Ectodermal cell (in vitro differentiated cells): ENCODE results near the gene MPP7.

Experiments
- H3K27ac ChIP-seq: 2 replicates; pipeline ENCODE4 v1.7.0; 2013; ENCODE audit warnings: mild to moderate bottlenecking, low read depth, low read length; ENCODE audit not compliant: insufficient read depth, poor library complexity, severe bottlenecking
- H3K27me3 ChIP-seq: 2 replicates; pipeline ENCODE4 v1.7.0; 2013; ENCODE audit warnings: mild to moderate bottlenecking, low read length; ENCODE audit not compliant: insufficient read depth, control insufficient read depth, poor library complexity, severe bottlenecking
- H3K36me3 ChIP-seq: one replicate; pipeline ENCODE4 v1.7.0; 2013; ENCODE audit warnings: low read length; ENCODE audit not compliant: control insufficient read depth, insufficient read depth
- H3K4me1 ChIP-seq: one replicate; pipeline ENCODE4 v1.7.0; 2013; ENCODE audit warnings: low read length; ENCODE audit not compliant: control insufficient read depth, insufficient read depth
- H3K4me3 ChIP-seq: 2 replicates; pipeline ENCODE4 v1.7.0; 2013; ENCODE audit warnings: low read depth, low read length, control low read depth; ENCODE audit not compliant: insufficient read depth
- H3K9me3 ChIP-seq: 2 replicates; pipeline ENCODE4 v1.7.0; 2013; ENCODE audit warnings: mild to moderate bottlenecking, low read length, moderate library complexity; ENCODE audit not compliant: control insufficient read depth
- WGBS, 2 experiments: methylation state at CpG; one replicate each; pipeline ENCODE4 v1.1.7; 2013; ENCODE audit warnings: missing lambda C conversion rate in 2 of 2; 5-methylcytosine and 5-hydroxymethylcytosine counted together

MPP7 gene

GRCh38 chr10:28253169-28253785 lies 49.6 kb downstream of the MPP7 start:
- no peak overlapping the region for H3K4me3 ChIP-seq
- no peaks in the 10 kb centered on the region for H3K4me1 ChIP-seq
- H3K27ac ChIP-seq: no peak overlapping the region
- 90 to 95% methylated on average over 11 of the region's 11 CpGs for WGBS, 2 experiments
- no peaks in the 10 kb centered on the region for H3K36me3 ChIP-seq
- no peaks in the 10 kb centered on the region for H3K9me3 ChIP-seq
- H3K27me3 ChIP-seq: no peaks in the 10 kb centered on the region
